Measurements from ENCODE around the gene SCYGR1.
"Not testable (repeated sequence)": the region's sequence is repeated elsewhere in the genome, so short reads cannot be mapped to it uniquely, and the experiment has no call there.

Gene SCYGR1, protein sequence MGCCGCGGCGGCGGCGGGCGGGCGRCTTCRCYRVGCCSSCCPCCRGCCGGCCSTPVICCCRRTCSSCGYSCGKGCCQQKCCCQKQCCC

DNA sequence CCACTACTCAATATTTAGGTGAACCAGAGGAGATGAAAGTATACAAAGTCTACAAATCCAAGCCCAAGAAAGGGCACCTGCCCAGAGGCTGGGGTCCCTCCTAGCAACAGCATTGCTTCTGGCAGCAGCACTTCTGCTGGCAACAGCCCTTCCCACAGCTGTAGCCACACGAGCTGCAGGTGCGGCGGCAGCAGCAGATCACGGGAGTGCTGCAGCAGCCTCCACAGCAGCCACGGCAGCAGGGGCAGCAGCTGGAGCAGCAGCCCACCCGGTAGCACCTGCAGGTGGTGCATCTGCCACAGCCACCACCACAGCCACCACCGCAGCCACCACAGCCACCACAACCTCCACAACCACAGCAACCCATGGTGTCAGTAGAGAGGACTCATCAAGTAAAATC, at the start of gene SCYGR1:
SCYGR1 (minus strand) TSS at position 367 of the 400 bp plus-strand sequence; CDS start at position 367, 0 bp downstream.
- not testable (repeated sequence) for H3K36me3 ChIP-seq (ENCODE audit: control insufficient read depth, insufficient read depth, low read length); H3K9ac ChIP-seq (ENCODE audit: low read depth, low read length); H3K4me3 ChIP-seq (ENCODE audit: low read depth, low read length); H3K27ac ChIP-seq (ENCODE audit: low read depth, low read length); H3K9me3 ChIP-seq (ENCODE audit: control insufficient read depth, insufficient read depth, low read length); H3K4me1 ChIP-seq (ENCODE audit: control insufficient read depth, insufficient read depth, low read length); H3K27me3 ChIP-seq (ENCODE audit: control insufficient read depth, insufficient read depth, low read length)

DNA sequence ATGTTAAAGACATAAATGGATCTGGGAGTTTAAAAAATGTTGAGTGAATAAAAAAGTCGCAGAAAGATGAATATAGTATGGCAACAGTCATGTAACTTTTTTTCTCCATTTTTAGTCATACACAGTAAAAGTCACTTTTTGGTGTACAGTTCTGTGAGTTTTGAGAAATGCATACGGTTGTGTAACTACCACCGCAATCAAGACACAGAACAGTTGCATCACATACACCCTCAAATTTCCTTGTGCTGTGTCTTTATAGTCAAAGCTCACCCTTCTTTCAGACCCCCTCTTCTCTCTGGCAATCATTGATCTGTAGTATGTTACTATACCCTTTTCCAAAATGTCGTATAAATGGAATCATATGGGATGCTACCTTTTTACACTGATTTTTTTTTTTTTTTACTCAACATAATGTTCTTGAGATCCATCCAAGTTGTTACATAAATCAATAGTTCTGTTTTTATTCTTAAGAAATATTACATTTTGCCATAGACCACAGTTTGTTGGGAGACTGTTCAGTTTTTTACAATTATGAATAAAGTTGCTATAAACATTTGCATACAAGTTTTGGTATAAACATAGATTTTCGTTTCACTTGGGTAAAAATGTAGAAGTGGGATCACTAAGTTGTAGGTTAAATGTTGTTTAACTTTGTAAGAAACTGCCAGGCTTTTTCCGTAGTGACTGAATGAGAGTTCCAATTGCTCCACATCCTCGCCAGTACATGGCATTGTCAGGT, 48.9 kb upstream of the SCYGR1 start:
- no peak overlapping the region for H3K4me3 ChIP-seq (ENCODE audit: low read depth, low read length)
- H3K36me3 ChIP-seq (ENCODE audit: control insufficient read depth, insufficient read depth, low read length), result no peaks in the 10 kb centered on the region
- H3K27me3 ChIP-seq (ENCODE audit: control insufficient read depth, insufficient read depth, low read length), result no peaks in the 10 kb centered on the region
- no peak overlapping the region for H3K9ac ChIP-seq (ENCODE audit: low read depth, low read length)
- no peaks in the 10 kb centered on the region for H3K4me1 ChIP-seq (ENCODE audit: control insufficient read depth, insufficient read depth, low read length)
- H3K27ac ChIP-seq (ENCODE audit: low read depth, low read length), result no peak overlapping the region
- peaks cover 15% of the 10 kb centered on the region for H3K9me3 ChIP-seq (ENCODE audit: control insufficient read depth, insufficient read depth, low read length)

DNA sequence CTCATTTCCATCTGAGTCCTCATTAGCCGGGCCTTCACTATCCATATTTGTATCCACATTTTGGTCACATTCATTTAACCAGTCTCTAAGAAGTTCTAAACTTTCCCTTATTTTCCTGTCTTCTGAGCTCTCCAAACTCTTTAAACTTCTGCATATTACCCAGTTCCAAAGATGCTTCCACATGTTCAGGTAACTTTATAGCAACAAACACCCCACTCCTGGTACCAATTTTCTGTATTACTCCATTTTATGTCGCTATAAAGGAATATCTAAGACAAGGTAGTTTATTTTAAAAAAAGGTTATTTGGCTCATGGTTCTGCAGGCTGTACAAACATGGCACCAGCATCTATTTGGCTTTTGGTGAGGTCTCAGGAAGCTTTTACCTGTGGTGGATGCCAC, 45.4 kb upstream of the SCYGR1 start:
- no peaks in the 10 kb centered on the region for H3K4me1 ChIP-seq (ENCODE audit: control insufficient read depth, insufficient read depth, low read length)
- H3K9me3 ChIP-seq (ENCODE audit: control insufficient read depth, insufficient read depth, low read length), result peaks cover 15% of the 10 kb centered on the region
- H3K36me3 ChIP-seq (ENCODE audit: control insufficient read depth, insufficient read depth, low read length), result no peaks in the 10 kb centered on the region
- no peaks in the 10 kb centered on the region for H3K27me3 ChIP-seq (ENCODE audit: control insufficient read depth, insufficient read depth, low read length)
- H3K4me3 ChIP-seq (ENCODE audit: low read depth, low read length), result no peak overlapping the region
- no peak overlapping the region for H3K27ac ChIP-seq (ENCODE audit: low read depth, low read length)
- H3K9ac ChIP-seq (ENCODE audit: low read depth, low read length), result no peak overlapping the region

DNA sequence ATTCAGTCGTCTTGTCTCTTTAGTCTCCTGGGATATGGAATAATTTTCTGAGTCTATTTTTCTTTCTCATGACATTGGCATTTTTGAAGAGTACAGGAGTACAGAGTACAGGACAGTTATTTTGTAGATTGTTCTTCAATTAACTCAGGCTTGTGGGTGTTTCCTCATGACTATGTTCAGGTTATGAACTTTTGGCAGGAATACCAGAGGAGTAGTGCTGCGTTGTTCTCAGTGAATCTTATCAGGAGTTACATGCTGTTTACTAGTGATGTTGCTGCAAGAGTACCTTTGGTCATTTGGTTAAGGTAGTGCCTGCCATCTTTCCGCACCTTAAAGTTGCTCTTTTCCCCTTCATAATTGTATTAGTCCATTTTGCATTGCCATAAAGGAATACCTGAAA, 42.9 kb upstream of the SCYGR1 start:
- no peaks in the 10 kb centered on the region for H3K27me3 ChIP-seq (ENCODE audit: control insufficient read depth, insufficient read depth, low read length)
- H3K36me3 ChIP-seq (ENCODE audit: control insufficient read depth, insufficient read depth, low read length), result no peaks in the 10 kb centered on the region
- H3K4me3 ChIP-seq (ENCODE audit: low read depth, low read length), result no peak overlapping the region
- H3K9ac ChIP-seq (ENCODE audit: low read depth, low read length), result no peak overlapping the region
- peaks cover 15% of the 10 kb centered on the region for H3K9me3 ChIP-seq (ENCODE audit: control insufficient read depth, insufficient read depth, low read length)
- no peak overlapping the region for H3K27ac ChIP-seq (ENCODE audit: low read depth, low read length)
- no peaks in the 10 kb centered on the region for H3K4me1 ChIP-seq (ENCODE audit: control insufficient read depth, insufficient read depth, low read length)

DNA sequence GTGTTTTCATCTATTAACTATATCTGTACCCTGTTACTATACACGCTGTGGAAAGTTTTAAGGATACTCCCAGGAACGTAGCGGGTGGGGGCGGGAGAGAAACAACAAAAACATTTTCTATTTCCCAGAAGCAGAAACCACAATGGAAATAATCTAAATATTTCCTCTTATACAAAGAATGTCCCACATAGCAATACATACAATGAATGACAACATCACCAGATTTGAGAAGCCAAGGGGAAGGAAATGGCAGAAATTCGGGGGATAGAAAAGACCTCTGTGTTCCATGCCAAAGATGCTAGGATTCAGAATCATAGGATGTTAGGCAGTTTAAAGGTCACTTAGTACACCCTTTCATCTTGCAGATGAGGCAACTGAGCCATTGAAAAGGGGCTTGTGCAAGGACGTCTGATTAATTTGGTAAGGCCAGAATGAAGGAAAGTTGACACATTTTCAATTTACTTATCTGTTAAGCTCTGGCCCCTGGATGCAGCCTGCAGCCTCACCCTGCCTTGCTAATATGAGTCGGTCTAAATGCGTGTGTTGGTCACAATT, 41.1 kb upstream of the SCYGR1 start:
- Histone ChIP-seq H3K9ac (ENCODE audit: low read depth, low read length) (no peak overlapping the region), H3K9me3 (ENCODE audit: control insufficient read depth, insufficient read depth, low read length) (peaks cover 11% of the 10 kb centered on the region), H3K27me3 (ENCODE audit: control insufficient read depth, insufficient read depth, low read length) (no peaks in the 10 kb centered on the region), H3K27ac (ENCODE audit: low read depth, low read length) (no peak overlapping the region), H3K4me3 (ENCODE audit: low read depth, low read length) (no peak overlapping the region), H3K36me3 (ENCODE audit: control insufficient read depth, insufficient read depth, low read length) (no peaks in the 10 kb centered on the region), H3K4me1 (ENCODE audit: control insufficient read depth, insufficient read depth, low read length) (0 out of 2 replicates have a peak, but pooled peaks cover 1% of the 10 kb centered on the region)

DNA sequence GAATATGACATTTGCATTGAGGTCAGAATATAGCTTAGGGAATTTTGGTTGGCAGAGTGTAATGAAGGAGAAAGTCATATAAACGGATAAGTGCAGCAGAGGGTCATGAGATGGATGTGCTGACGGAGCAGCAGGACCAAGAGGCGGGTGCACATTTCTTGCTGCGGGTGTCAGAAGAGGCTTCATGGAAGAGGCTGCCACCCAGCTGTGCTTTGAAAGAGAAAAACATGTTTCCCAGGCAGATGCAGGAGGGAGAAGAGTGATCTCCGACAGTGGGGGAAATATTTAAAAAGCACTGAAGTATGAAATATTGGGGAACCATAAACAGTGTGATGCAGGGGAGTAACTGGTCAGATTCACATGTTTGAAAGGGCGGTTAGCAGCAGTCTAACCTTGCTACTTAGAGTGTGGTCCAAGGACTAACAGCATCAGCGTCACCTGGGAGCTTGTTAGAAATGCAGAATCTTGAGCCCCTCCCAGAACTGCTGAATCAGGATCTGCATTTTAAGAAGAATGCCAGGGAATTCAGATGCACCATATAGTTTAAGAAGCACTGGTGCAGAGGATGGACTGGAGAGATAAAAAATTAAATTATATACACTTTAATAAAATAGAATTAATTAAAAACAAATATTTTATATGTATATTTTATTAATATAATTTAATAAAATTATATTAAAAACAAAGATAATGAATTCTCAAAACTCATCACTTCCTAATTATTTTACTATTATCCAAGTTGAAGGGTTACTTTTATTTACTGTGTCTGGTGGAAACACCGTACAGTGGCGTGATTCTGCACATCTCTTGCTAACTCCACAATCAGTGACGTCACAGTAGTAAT, 36.1 kb upstream of the SCYGR1 start:
- Histone ChIP-seq H3K4me1 (ENCODE audit: control insufficient read depth, insufficient read depth, low read length) (peaks cover 6% of the 10 kb centered on the region; the same call in 1 of the 2 replicates), H3K4me3 (ENCODE audit: low read depth, low read length) (no peak overlapping the region), H3K9me3 (ENCODE audit: control insufficient read depth, insufficient read depth, low read length) (no peaks in the 10 kb centered on the region), H3K9ac (ENCODE audit: low read depth, low read length) (no peak overlapping the region), H3K27me3 (ENCODE audit: control insufficient read depth, insufficient read depth, low read length) (no peaks in the 10 kb centered on the region), H3K27ac (ENCODE audit: low read depth, low read length) (no peak overlapping the region), H3K36me3 (ENCODE audit: control insufficient read depth, insufficient read depth, low read length) (no peaks in the 10 kb centered on the region)

DNA sequence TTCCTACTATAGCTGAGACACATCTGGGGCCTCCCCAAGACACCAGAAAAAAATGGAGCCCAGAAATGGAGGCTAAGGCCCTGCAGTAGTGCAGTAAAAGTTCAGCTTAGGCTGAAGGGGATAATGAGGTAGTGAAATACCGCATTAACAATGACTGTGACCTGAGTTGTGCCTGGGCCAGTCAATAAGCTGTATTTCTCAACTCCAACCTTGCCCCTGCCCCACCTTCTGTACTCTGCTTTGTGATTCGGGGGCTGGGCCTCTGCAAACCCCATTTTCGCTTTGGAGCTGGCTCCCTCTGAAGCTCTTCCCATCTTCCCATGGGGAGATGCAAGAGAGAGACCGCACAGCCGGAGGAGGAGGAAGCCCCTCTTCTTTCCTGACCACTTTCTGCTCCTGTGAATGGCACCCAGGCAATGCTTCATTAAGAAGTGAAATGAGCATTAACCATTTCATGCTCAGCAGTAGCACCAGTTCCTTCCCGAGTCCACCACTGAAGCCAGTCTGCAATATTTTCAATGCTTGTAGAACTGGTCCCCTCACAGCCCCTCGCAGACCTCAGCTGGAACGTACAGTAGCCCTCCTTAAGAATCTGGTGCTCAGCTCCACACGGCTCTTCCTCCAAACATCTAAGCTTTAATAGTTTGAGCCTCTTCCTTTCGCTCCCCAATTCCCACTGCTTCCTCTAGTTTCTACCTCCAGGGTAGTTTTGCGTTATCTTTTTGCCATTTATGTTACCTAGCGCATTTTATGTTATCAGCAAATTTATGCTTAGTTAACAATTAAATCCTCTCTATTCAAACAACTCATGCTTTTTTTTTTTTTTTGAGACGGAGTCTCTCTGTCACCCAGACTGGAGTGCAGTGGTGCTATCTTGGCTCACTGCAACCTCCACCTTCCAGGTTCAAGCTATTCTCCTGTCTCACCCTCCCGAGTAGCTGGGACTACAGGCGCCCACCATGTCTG, 32.6 kb upstream of the SCYGR1 start:
- H3K4me3 ChIP-seq (ENCODE audit: low read depth, low read length), result no peak overlapping the region
- H3K4me1 ChIP-seq (ENCODE audit: control insufficient read depth, insufficient read depth, low read length), result peaks cover 6% of the 10 kb centered on the region; the same call in 1 of the 2 replicates
- no peak overlapping the region for H3K9ac ChIP-seq (ENCODE audit: low read depth, low read length)
- H3K27me3 ChIP-seq (ENCODE audit: control insufficient read depth, insufficient read depth, low read length), result no peaks in the 10 kb centered on the region
- H3K9me3 ChIP-seq (ENCODE audit: control insufficient read depth, insufficient read depth, low read length), result no peaks in the 10 kb centered on the region
- H3K27ac ChIP-seq (ENCODE audit: low read depth, low read length), result no peak overlapping the region
- H3K36me3 ChIP-seq (ENCODE audit: control insufficient read depth, insufficient read depth, low read length), result no peaks in the 10 kb centered on the region

DNA sequence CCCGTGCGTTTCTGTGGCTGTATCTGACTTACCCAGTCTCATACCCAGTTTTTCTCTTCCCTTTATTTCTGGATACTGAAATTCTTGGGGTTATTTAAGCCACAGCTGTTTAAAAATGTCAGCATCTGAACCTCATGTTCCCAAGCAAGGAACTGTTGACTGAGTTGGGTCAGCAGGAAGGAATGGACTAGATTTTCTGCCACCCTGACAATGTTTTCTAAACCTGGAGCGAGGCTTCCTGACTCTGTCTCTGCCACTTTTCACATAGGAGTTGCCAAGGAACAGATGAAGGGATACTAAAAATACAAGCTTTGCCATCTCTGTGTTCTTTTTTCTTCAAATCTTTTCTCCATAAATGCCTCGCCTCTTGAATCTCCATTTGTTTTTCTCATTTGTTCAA, 29.0 kb upstream of the SCYGR1 start:
- Histone ChIP-seq H3K27ac (ENCODE audit: low read depth, low read length) (no peak overlapping the region), H3K27me3 (ENCODE audit: control insufficient read depth, insufficient read depth, low read length) (no peaks in the 10 kb centered on the region), H3K9me3 (ENCODE audit: control insufficient read depth, insufficient read depth, low read length) (no peaks in the 10 kb centered on the region), H3K4me1 (ENCODE audit: control insufficient read depth, insufficient read depth, low read length) (no peaks in the 10 kb centered on the region), H3K9ac (ENCODE audit: low read depth, low read length) (no peak overlapping the region), H3K4me3 (ENCODE audit: low read depth, low read length) (no peak overlapping the region), H3K36me3 (ENCODE audit: control insufficient read depth, insufficient read depth, low read length) (no peaks in the 10 kb centered on the region)

DNA sequence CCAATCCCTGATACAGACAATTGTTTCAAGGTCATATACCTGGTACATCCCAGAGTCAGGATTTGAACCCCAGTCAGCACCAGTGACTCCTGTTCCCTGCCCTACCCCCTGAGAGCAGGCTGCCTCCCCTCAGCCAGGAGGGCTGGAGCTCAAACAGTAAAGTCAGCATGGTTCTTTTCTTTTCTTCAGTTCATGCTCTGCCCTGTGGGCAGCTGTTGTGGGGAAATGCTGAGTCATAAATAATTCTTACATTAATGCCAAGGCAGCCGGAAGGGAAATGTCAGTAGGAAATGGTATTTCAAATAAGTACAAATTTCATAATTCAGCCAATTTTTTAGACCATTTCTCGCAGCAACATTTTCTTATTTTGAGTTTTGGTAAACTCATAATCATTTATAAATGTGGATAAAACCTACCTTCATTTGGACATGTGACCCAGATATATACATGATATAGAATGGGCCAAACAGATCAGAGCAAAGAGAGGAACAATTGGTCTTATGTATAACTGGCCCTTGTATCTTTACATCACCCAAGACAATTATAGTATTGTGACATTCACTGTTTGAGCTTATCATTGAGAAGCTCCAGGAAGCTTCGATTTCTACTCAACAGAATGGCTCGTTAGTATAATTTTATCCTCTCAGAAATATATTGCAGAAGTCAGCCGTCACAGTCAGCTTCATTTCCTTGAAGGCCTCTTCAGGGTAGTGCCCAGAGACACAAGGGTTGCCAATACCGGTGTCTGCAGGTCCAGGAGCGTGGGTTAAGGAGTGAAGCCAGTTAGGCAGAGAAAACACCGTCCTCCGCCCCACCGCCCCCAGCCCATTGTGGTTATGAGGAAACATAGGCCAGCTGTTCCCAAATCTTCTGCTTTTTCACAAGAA, 28.0 kb upstream of the SCYGR1 start:
- no peaks in the 10 kb centered on the region for H3K27me3 ChIP-seq (ENCODE audit: control insufficient read depth, insufficient read depth, low read length)
- no peaks in the 10 kb centered on the region for H3K4me1 ChIP-seq (ENCODE audit: control insufficient read depth, insufficient read depth, low read length)
- no peaks in the 10 kb centered on the region for H3K36me3 ChIP-seq (ENCODE audit: control insufficient read depth, insufficient read depth, low read length)
- H3K9me3 ChIP-seq (ENCODE audit: control insufficient read depth, insufficient read depth, low read length), result no peaks in the 10 kb centered on the region
- no peak overlapping the region for H3K4me3 ChIP-seq (ENCODE audit: low read depth, low read length)
- no peak overlapping the region for H3K27ac ChIP-seq (ENCODE audit: low read depth, low read length)
- no peak overlapping the region for H3K9ac ChIP-seq (ENCODE audit: low read depth, low read length)
